KMS-11 (cell line): ENCODE measurements around the gene MCC.

Experiments used
- H2AFZ ChIP-seq: fragments of 200-600 bp; sonication (generic); 2 replicates; pipeline ENCODE4 v1.6.1; 2016; ENCODE audit warnings: antibody characterized with exemption, mixed run types, low read depth
- H3K27ac ChIP-seq: fragments of 200-600 bp; sonication (generic); 2 replicates; pipeline ENCODE4 v1.6.1; 2016; ENCODE audit warnings: mild to moderate bottlenecking, mixed run types
- H3K27me3 ChIP-seq: fragments of 200-600 bp; sonication (generic); 2 replicates; pipeline ENCODE4 v1.6.1; 2017; ENCODE audit warnings: mild to moderate bottlenecking, low read depth, mixed run types, moderate library complexity; ENCODE audit not compliant: insufficient read depth
- H3K36me3 ChIP-seq: fragments of 200-600 bp; sonication (generic); 2 replicates; pipeline ENCODE4 v1.6.1; 2017; ENCODE audit warnings: mild to moderate bottlenecking, mixed run types; ENCODE audit not compliant: insufficient read depth
- H3K4me1 ChIP-seq: fragments of 200-600 bp; sonication (generic); 2 replicates; pipeline ENCODE4 v1.6.1; 2016; ENCODE audit warnings: mild to moderate bottlenecking, low read depth, mixed run types; ENCODE audit not compliant: poor library complexity, severe bottlenecking
- H3K4me2 ChIP-seq: fragments of 200-600 bp; sonication (generic); 2 replicates; pipeline ENCODE4 v1.7.0; 2016; ENCODE audit warnings: mild to moderate bottlenecking, mixed run types
- H3K4me3 ChIP-seq: fragments of 200-600 bp; sonication (generic); IDR thresholded peaks from 2 replicates; pipeline ENCODE4 v1.6.1; 2017; ENCODE audit warnings: low read depth, low read length, mixed read lengths; ENCODE audit not compliant: insufficient read depth
- H3K79me2 ChIP-seq: fragments of 200-600 bp; sonication (generic); 2 replicates; pipeline ENCODE4 v1.6.1; 2016; ENCODE audit warnings: low read depth, mixed run types; ENCODE audit not compliant: insufficient read depth
- H3K9ac ChIP-seq: fragments of 200-600 bp; sonication (generic); 2 replicates; pipeline ENCODE4 v1.6.1; 2016; ENCODE audit warnings: mild to moderate bottlenecking, mixed run types
- H4K20me1 ChIP-seq: fragments of 200-600 bp; sonication (generic); 2 replicates; pipeline ENCODE4 v1.6.1; 2016; ENCODE audit warnings: mild to moderate bottlenecking, mixed run types; ENCODE audit not compliant: insufficient read depth
- TF ChIP-seq, protein P1 (sequence below): fragments of 200-600 bp; sonication (generic); conservative IDR thresholded peaks from 2 replicates; pipeline ENCODE4 v1.6.1; 2017; ENCODE audit warnings: low read depth, mild to moderate bottlenecking, antibody characterized with exemption, low read length, moderate library complexity, mixed read lengths

The MCC gene

DNA sequence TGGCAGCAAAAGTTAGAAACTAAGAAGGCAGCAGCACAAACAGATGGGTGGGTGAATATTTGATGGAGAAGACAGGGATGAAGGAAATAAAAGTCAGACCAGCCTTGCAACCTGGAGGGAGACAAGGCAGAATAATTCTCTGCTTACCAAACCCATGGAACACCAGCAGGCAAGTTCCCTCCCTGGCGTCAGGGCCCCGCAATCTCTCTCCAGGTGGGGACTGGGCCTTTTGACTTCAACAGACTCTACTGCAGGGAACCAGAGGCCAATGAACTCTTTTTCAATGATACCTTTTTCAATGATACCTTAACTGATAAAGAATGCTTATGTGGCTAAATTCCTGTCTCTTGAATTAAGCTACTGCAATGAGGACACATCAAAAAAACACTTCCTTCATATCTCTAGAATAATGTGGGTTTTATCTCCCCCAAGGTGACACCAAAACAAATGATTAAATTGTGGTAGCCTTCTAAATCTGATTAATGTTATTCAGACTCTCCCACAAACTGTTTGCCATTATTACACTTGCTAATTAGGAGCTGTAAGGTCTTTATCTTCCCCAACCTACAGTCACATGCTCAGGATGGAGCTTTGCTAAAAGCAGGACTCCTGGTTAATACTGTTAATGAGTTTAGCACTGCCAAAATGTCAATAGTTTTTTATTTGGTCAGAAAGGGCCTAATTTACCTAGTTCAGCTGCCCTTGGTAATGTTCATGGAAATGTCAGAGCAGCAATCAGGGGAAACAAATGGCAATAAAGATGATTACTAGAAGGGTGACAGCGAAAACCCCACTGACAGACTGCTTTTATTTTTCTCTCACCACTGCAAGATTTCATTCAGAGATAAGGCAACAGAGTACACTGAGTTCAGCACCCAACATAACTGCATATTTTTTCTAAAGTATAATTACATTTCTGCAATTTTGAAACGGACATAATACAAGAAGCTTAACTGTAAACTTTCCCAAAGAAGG lies 218.9 kb downstream of the MCC start:
- no peak overlapping the region for H3K4me3 ChIP-seq
- no peak overlapping the region for H3K9ac ChIP-seq
- H3K36me3 ChIP-seq, result no peaks in the 10 kb centered on the region
- no peaks in the 10 kb centered on the region for H3K27me3 ChIP-seq
- H3K4me1 ChIP-seq, result peaks cover 2% of the 10 kb centered on the region
- TF ChIP-seq, protein P1, sequence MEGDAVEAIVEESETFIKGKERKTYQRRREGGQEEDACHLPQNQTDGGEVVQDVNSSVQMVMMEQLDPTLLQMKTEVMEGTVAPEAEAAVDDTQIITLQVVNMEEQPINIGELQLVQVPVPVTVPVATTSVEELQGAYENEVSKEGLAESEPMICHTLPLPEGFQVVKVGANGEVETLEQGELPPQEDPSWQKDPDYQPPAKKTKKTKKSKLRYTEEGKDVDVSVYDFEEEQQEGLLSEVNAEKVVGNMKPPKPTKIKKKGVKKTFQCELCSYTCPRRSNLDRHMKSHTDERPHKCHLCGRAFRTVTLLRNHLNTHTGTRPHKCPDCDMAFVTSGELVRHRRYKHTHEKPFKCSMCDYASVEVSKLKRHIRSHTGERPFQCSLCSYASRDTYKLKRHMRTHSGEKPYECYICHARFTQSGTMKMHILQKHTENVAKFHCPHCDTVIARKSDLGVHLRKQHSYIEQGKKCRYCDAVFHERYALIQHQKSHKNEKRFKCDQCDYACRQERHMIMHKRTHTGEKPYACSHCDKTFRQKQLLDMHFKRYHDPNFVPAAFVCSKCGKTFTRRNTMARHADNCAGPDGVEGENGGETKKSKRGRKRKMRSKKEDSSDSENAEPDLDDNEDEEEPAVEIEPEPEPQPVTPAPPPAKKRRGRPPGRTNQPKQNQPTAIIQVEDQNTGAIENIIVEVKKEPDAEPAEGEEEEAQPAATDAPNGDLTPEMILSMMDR, result no peak
- no peak overlapping the region for H3K27ac ChIP-seq
- no peaks in the 10 kb centered on the region for H3K79me2 ChIP-seq
- H4K20me1 ChIP-seq, result no peaks in the 10 kb centered on the region
- no peak overlapping the region for H2AFZ ChIP-seq
- H3K4me2 ChIP-seq, result no peak overlapping the region

DNA sequence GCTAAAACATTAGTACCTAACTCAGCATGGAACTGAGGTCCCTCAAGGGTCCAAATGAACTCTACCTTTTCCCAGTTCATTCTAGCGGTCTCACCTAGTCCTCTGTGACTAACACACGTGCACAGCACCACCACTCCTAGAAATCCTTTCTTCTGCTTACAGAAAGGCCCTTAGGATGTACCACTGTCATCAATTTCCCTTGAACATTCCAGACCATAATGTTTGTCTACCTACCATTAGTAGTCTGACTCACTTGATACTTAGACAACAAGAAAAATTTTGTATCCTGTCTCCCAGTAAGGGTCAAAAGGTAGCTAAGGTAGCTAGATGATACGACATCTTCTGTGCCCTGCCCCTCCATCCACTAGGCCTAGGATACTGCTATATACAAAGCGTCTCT lies 220.0 kb downstream of the MCC start:
- no peak overlapping the region for H3K4me3 ChIP-seq
- H3K27ac ChIP-seq, result no peak overlapping the region
- no peaks in the 10 kb centered on the region for H4K20me1 ChIP-seq
- H3K4me2 ChIP-seq, result no peak overlapping the region
- H3K4me1 ChIP-seq, result peaks cover 13% of the 10 kb centered on the region
- no peak overlapping the region for H2AFZ ChIP-seq
- no peaks in the 10 kb centered on the region for H3K36me3 ChIP-seq
- no peaks in the 10 kb centered on the region for H3K27me3 ChIP-seq
- TF ChIP-seq, protein P1, result no peak
- H3K9ac ChIP-seq, result no peak overlapping the region
- no peaks in the 10 kb centered on the region for H3K79me2 ChIP-seq

DNA sequence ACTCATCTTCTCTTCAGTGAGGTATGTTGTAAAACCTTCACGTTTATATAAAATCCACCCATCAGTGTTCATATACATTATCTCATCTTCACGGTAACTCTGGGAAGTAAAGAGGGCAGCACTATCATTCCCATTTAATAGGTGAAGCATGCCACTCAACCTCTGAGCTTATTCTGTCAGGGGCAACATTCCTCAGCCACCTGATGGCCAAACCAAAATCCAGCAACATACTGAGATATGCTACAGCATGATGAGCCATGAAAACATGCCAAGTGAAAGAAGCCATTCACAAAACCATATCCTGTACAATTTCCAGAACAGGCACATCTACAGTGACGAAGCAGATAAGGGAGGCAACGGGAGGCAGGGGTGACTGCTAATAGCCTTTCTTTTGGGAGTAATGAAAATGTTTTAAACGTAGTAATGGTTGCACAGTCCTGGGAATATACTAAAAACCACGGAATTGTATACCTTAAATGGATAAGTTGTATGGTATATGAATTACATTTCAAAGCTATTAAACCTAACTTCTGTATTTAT lies 220.8 kb downstream of the MCC start:
- Histone ChIP-seq H3K27me3 (no peaks in the 10 kb centered on the region), H3K36me3 (no peaks in the 10 kb centered on the region), H3K9ac (no peak overlapping the region), H3K79me2 (no peaks in the 10 kb centered on the region), H3K4me1 (peaks cover 21% of the 10 kb centered on the region), H3K4me3 (no peak overlapping the region), H3K4me2 (no peak overlapping the region), H4K20me1 (no peaks in the 10 kb centered on the region), H2AFZ (no peak overlapping the region), H3K27ac (no peak overlapping the region)
- TF ChIP-seq, protein P1, result no peak

DNA sequence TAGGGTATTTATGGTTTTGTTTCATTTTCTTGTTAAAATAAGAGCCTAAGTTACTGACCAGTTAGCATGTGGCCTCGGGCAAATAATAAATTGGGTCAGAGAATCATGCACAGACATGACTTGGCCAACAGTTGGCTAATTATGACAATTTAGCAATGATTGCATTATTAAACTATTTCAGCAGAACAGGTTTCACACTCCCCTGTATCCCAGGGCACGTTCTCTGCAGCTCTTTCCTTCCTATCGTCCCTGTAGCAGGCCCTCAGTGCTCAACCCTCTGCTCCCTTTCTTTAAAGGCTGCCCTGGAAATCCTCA lies 221.4 kb downstream of the MCC start:
- TF ChIP-seq, protein P1, result no peak
- H3K79me2 ChIP-seq, result no peaks in the 10 kb centered on the region
- no peak overlapping the region for H2AFZ ChIP-seq
- no peak overlapping the region for H3K9ac ChIP-seq
- no peak overlapping the region for H3K4me2 ChIP-seq
- no peaks in the 10 kb centered on the region for H3K36me3 ChIP-seq
- H3K4me3 ChIP-seq, result no peak overlapping the region
- H3K27me3 ChIP-seq, result no peaks in the 10 kb centered on the region
- peaks cover 26% of the 10 kb centered on the region for H3K4me1 ChIP-seq
- H3K27ac ChIP-seq, result no peak overlapping the region
- H4K20me1 ChIP-seq, result no peaks in the 10 kb centered on the region
